Panc1 (cell line): Measurements from ENCODE around the gene CDK13. TPM values are rescaled to one million over a fixed set of nuclear protein-coding genes. Genes with fewer than 3 reads are reported as not detected.

Source experiments
- ATAC-seq: fragments of 200-7000 bp; cut with Tn5 transposase; 2 replicates; pipeline ENCODE4 v1.9.1; 2020; ENCODE audit warnings: mild to moderate bottlenecking, moderate library complexity
- BruUV-seq: library from RNA; stranded (reverse); fragments of 400-500 nt; replicated peaks from 2 replicates; lab custom pipeline; 2021; lab: Mats Ljungman, UMichigan
- CTCF ChIA-PET: fragments of 300-600 bp; sonication (Branson Sonifier 250); formaldehyde crosslinking; loops from one replicate; lab custom pipeline; 2022; ENCODE audit warnings: antibody characterized with exemption; lab: Charles Lee
- POLR2A ChIA-PET: fragments of 300-600 bp; sonication (Branson Sonifier 250); formaldehyde crosslinking; loops from one replicate; lab custom pipeline; 2022; ENCODE audit warnings: antibody characterized with exemption; lab: Charles Lee
- DNase-seq: peaks from one replicate; pipeline ENCODE4 v3.0.0-alpha.2; 2010; ENCODE audit warnings: low read depth, low spot score
- H3K27ac ChIP-seq: 2 replicates; pipeline ENCODE4 v1.5.1; 2011; ENCODE audit warnings: mild to moderate bottlenecking, low read length, inconsistent platforms
- H3K27me3 ChIP-seq: fragments of 200-500 bp; sonication (Bioruptor generic); 2 replicates; pipeline ENCODE4 v1.6.0; 2014; ENCODE audit warnings: low read length, inconsistent platforms; ENCODE audit not compliant: control insufficient read depth, insufficient read depth
- H3K36me3 ChIP-seq: fragments of 200-500 bp; sonication (Bioruptor generic); 2 replicates; pipeline ENCODE4 v1.5.1; 2014; ENCODE audit warnings: inconsistent platforms, mild to moderate bottlenecking, low read length, moderate library complexity; ENCODE audit not compliant: control insufficient read depth, insufficient read depth
- H3K4me1 ChIP-seq: 2 replicates; pipeline ENCODE4 v1.5.1; 2011; ENCODE audit warnings: inconsistent platforms, mild to moderate bottlenecking, low read length, moderate library complexity; ENCODE audit not compliant: control insufficient read depth, insufficient read depth
- H3K4me3 ChIP-seq, 2 experiments: 2 replicates each; pipeline ENCODE4 v1.5.1; 2011 to 2012; ENCODE audit warnings: low read depth in 2 of 2, low read length in 2 of 2, mild to moderate bottlenecking in 2 of 2, inconsistent platforms in 1 of 2, moderate library complexity in 1 of 2
- H3K9me3 ChIP-seq: fragments of 200-500 bp; sonication (Bioruptor generic); 2 replicates; pipeline ENCODE4 v1.5.1; 2014; ENCODE audit warnings: low read depth, mild to moderate bottlenecking, inconsistent platforms, low read length, moderate library complexity; ENCODE audit not compliant: control insufficient read depth, insufficient read depth
- CTCF ChIP-seq: fragments of 450-650 bp; IDR thresholded peaks from 2 replicates; pipeline ENCODE4 v1.5.1; 2017; ENCODE audit warnings: mild to moderate bottlenecking
- POLR2AphosphoS5 ChIP-seq: IDR thresholded peaks from 2 replicates; pipeline ENCODE4 v1.6.1; 2012; ENCODE audit warnings: mild to moderate bottlenecking, low read depth, low read length, moderate library complexity
- SIN3A ChIP-seq: IDR thresholded peaks from 2 replicates; pipeline ENCODE4 v1.6.1; 2012; ENCODE audit warnings: low read depth, mild to moderate bottlenecking, low read length, moderate library complexity, borderline replicate concordance; ENCODE audit not compliant: insufficient read depth
- TCF7L2 ChIP-seq: IDR thresholded peaks from 2 replicates; pipeline ENCODE4 v1.6.1; 2011; ENCODE audit warnings: mild to moderate bottlenecking, low read depth, low read length, inconsistent platforms
- in situ Hi-C: cut with HindIII; loops from 2 replicates; pipeline ENCODE4 v1.10.0; 2016; ENCODE audit warnings: low sequenced_read_pairs, low pct_unique_long_range_greater_than_20kb
- intact Hi-C: fragments of 100-400 bp; cut with micrococcal nuclease; formaldehyde crosslinking; loops from one replicate; pipeline ENCODE4 v1.10.0; 2022; ENCODE audit not compliant: unreplicated experiment
- total RNA-seq: library from RNA; stranded (reverse); gene quantifications from one replicate; pipeline ENCODE4 v1.2.1, GENCODE V29; 2021; ENCODE audit not compliant: unreplicated experiment
- TF ChIP-seq, protein P1 (sequence below), 2 experiments: IDR thresholded peaks; 2 replicates each; pipeline ENCODE4 v1.6.1; 2011 to 2012; ENCODE audit warnings: low read depth in 2 of 2, control low read depth in 1 of 2, low read length in 1 of 2, mild to moderate bottlenecking in 1 of 2, moderate library complexity in 1 of 2; ENCODE audit not compliant: insufficient read depth in 1 of 2

CDK13 gene
- total RNA-seq, 1 experiment from 2014 or later: 52.0 TPM

DNA sequence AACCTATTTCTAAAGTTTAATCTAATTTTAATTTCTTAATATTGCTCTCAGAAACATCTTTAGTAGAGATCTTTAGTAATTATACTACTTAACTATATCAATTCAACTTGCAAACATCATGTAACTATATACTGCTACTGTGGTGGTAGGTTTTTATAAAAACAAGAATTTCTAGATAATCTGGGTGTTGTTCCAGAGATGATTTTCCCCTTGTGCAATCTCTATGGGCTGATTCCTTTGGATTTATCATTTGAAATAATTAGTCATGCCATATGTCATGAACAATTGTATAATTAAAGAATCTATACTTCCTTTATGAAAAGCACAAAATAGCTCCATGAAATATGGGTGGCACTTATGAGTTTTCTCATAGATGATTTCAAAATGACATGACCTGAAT lies 23.9 kb upstream of the CDK13 start:
- no peak for ATAC-seq
- BruUV-seq: no TSS peak
- in situ Hi-C loops: no loop called here

DNA sequence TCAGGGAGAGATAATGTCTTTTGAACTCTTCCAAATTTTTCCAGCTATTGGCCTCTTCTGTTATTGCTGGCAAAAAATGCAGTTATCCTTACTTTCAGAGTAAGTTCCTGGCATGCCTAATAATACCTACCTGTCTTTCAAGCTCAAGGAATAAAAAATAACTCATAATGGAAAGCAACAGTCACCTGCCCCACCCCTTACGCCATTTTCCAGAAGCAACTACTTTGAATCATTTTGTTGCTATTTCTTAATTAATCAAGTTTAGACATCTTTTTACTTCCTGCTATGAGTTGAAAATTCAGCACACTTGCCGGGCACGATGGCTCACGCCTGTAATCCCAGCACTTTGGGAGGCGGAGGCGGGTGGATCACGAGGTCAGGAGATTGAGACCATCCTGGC lies 23.0 kb upstream of the CDK13 start:
- Histone ChIP-seq H3K27me3 (no peaks in the 10 kb centered on the region; the same call in 1 of the 2 replicates), H3K36me3 (no peaks in the 10 kb centered on the region), H3K27ac (no peak overlapping the region), H3K4me3 (no peak overlapping the region), H3K9me3 (no peaks in the 10 kb centered on the region), H3K4me1 (no peaks in the 10 kb centered on the region)
- TF ChIP-seq SIN3A: no peak
- TF ChIP-seq TCF7L2: no peak
- no peak for TF ChIP-seq CTCF
- TF ChIP-seq POLR2AphosphoS5: no peak
- TF ChIP-seq, protein P1, sequence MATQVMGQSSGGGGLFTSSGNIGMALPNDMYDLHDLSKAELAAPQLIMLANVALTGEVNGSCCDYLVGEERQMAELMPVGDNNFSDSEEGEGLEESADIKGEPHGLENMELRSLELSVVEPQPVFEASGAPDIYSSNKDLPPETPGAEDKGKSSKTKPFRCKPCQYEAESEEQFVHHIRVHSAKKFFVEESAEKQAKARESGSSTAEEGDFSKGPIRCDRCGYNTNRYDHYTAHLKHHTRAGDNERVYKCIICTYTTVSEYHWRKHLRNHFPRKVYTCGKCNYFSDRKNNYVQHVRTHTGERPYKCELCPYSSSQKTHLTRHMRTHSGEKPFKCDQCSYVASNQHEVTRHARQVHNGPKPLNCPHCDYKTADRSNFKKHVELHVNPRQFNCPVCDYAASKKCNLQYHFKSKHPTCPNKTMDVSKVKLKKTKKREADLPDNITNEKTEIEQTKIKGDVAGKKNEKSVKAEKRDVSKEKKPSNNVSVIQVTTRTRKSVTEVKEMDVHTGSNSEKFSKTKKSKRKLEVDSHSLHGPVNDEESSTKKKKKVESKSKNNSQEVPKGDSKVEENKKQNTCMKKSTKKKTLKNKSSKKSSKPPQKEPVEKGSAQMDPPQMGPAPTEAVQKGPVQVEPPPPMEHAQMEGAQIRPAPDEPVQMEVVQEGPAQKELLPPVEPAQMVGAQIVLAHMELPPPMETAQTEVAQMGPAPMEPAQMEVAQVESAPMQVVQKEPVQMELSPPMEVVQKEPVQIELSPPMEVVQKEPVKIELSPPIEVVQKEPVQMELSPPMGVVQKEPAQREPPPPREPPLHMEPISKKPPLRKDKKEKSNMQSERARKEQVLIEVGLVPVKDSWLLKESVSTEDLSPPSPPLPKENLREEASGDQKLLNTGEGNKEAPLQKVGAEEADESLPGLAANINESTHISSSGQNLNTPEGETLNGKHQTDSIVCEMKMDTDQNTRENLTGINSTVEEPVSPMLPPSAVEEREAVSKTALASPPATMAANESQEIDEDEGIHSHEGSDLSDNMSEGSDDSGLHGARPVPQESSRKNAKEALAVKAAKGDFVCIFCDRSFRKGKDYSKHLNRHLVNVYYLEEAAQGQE (IDR thresholded peaks at IDR 0.05; ENCODE audit: insufficient read depth in 1 of 2, low read depth in 2 of 2, low read length in 1 of 2): no peak
- POLR2A ChIA-PET: no interaction called here
- CTCF ChIA-PET: interaction anchor here (1.2 kb wide), 1 partner anchor 33 kb away, joined by 6 read pairs; no protein-coding TSS in a partner anchor
- ATAC-seq (no peak), DNase-seq (no peak)
- in situ Hi-C loops: no loop called here
- no TSS peak for BruUV-seq
- intact Hi-C loops: no loop called here

More for the DNA sequence above, 23.9 kb upstream of the CDK13 start:
- no peaks in the 10 kb centered on the region; the same call in 1 of the 2 replicates for H3K27me3 ChIP-seq
- H3K4me3 ChIP-seq: no peak overlapping the region
- POLR2A ChIA-PET: no interaction called here
- no peaks in the 10 kb centered on the region for H3K36me3 ChIP-seq
- intact Hi-C loops: no loop called here
- no peak for DNase-seq
- TF ChIP-seq POLR2AphosphoS5 (no peak), TCF7L2 (no peak), SIN3A (no peak), CTCF (no peak)
- TF ChIP-seq, protein P1 (IDR thresholded peaks at IDR 0.05; ENCODE audit: insufficient read depth in 1 of 2, low read depth in 2 of 2, low read length in 1 of 2): no peak
- no peaks in the 10 kb centered on the region for H3K4me1 ChIP-seq
- no peaks in the 10 kb centered on the region for H3K9me3 ChIP-seq
- no peak overlapping the region for H3K27ac ChIP-seq
- CTCF ChIA-PET: no interaction called here
